ENCODE results near the gene SPATA3.

DNA sequence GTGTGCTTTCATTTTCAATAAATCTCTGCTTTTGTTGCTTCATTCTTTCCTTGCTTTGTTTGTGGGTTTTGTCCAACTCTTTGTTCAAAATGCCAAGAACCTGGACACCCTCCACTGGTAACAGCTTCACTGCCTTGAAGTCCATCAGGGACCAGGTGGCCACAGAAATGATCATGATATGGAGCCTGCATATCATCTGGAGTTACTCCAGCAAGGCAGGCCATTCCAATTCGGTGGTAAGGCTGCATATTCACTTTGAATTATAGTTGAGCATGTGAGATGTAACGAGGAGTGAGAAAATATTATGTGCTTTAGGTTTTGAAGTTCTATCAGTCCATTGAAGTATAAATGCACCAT lies 26.3 kb upstream of the SPATA3 start:
- TF ChIP-seq CREM (IDR thresholded peaks at IDR 0.05) = no peak
- TF ChIP-seq CREM (CRISPR knock-in tag; IDR thresholded peaks at IDR 0.05) = no peak
- no peak for TF ChIP-seq ZNF660 (CRISPR knock-in tag; IDR thresholded peaks at IDR 0.05; ENCODE audit: borderline replicate concordance, low read depth)
- TF ChIP-seq EP300 (IDR thresholded peaks at IDR 0.05; ENCODE audit: low read depth in 2 of 2, low read length in 2 of 2) = no peak
- no peak for TF ChIP-seq EP300 (CRISPR knock-in tag; IDR thresholded peaks at IDR 0.05; ENCODE audit: borderline replicate concordance)
- no peak for TF ChIP-seq FOXA1 (IDR thresholded peaks at IDR 0.05)
- TF ChIP-seq FOXA1 (CRISPR knock-in tag; IDR thresholded peaks at IDR 0.05) = no peak
- no peak for TF ChIP-seq HIVEP1 (CRISPR knock-in tag; IDR thresholded peaks at IDR 0.05)
- TF ChIP-seq TAF1 (CRISPR knock-in tag; IDR thresholded peaks at IDR 0.05) = no peak
- no peak for TF ChIP-seq CHD2 (IDR thresholded peaks at IDR 0.05; ENCODE audit: low read depth, low read length)
- TF ChIP-seq NFKBIZ (CRISPR knock-in tag; IDR thresholded peaks at IDR 0.05) = no peak
- no peak for TF ChIP-seq ELF4 (CRISPR knock-in tag; IDR thresholded peaks at IDR 0.05; ENCODE audit: borderline replicate concordance)
- no peak for TF ChIP-seq DNMT1 (CRISPR knock-in tag; IDR thresholded peaks at IDR 0.05)
- no peak for TF ChIP-seq RBM22 (optimal IDR thresholded peaks at IDR 0.05; ENCODE audit: low read length)
- no peak for TF ChIP-seq POLR2A (IDR thresholded peaks at IDR 0.05; ENCODE audit: insufficient read depth in 1 of 2, low read depth in 2 of 2, low read length in 2 of 2)
- TF ChIP-seq, protein P1, sequence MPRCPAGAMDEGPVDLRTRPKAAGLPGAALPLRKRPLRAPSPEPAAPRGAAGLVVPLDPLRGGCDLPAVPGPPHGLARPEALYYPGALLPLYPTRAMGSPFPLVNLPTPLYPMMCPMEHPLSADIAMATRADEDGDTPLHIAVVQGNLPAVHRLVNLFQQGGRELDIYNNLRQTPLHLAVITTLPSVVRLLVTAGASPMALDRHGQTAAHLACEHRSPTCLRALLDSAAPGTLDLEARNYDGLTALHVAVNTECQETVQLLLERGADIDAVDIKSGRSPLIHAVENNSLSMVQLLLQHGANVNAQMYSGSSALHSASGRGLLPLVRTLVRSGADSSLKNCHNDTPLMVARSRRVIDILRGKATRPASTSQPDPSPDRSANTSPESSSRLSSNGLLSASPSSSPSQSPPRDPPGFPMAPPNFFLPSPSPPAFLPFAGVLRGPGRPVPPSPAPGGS (CRISPR knock-in tag; IDR thresholded peaks at IDR 0.05) = no peak
- TF ChIP-seq ZFP41 (CRISPR knock-in tag; IDR thresholded peaks at IDR 0.05; ENCODE audit: borderline replicate concordance) = no peak
